Vagina (tissue), 2 donors: Measurements from ENCODE around the gene NF2.

Experiments used
- POLR2A ChIP-seq, 2 donors: fragments of 450-650 bp; IDR thresholded peaks; one replicate each; pipeline ENCODE4 v1.6.1; 2017; ENCODE audit warnings: antibody characterized with exemption in 2 of 2, mild to moderate bottlenecking in 2 of 2, moderate library complexity in 2 of 2
- POLR2AphosphoS5 ChIP-seq, 2 donors: sonication (generic); formaldehyde crosslinking; IDR thresholded peaks; one replicate each; pipeline ENCODE4 v1.9.0; 2017; ENCODE audit warnings: antibody characterized with exemption in 2 of 2, mild to moderate bottlenecking in 2 of 2, low read depth in 1 of 2; ENCODE audit not compliant: insufficient read depth in 1 of 2
- TF ChIP-seq, protein P1 (sequence below), 3 experiments: fragments of 450-650 bp in 2 of 3; fragments of 200-600 bp in 1 of 3; sonication (generic) in 1 of 3; IDR thresholded peaks; one replicate each; pipeline ENCODE4 v1.5.1; 2017 to 2019; ENCODE audit warnings: antibody characterized with exemption in 3 of 3, mild to moderate bottlenecking in 2 of 3, moderate library complexity in 2 of 3

DNA sequence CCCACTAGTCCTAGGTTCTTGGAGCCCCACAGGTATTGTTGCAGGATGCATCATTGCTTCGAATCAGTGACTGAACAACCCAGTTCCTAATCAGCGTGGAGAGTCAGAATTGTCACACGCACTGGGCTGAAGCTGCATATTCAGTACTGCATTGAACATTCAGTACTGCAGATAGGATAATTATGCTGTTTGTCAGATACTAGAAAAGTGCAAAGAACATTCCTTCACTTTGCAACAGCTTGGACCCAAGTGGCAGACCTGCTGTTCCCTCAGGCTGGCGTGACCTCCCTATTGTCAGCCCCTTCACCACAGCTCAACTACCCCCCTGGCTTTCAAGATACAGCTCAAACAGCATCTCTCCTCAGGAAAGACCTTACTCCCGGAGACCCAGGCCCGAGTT, 27.6 kb downstream of the NF2 start:
- TF ChIP-seq, protein P1, sequence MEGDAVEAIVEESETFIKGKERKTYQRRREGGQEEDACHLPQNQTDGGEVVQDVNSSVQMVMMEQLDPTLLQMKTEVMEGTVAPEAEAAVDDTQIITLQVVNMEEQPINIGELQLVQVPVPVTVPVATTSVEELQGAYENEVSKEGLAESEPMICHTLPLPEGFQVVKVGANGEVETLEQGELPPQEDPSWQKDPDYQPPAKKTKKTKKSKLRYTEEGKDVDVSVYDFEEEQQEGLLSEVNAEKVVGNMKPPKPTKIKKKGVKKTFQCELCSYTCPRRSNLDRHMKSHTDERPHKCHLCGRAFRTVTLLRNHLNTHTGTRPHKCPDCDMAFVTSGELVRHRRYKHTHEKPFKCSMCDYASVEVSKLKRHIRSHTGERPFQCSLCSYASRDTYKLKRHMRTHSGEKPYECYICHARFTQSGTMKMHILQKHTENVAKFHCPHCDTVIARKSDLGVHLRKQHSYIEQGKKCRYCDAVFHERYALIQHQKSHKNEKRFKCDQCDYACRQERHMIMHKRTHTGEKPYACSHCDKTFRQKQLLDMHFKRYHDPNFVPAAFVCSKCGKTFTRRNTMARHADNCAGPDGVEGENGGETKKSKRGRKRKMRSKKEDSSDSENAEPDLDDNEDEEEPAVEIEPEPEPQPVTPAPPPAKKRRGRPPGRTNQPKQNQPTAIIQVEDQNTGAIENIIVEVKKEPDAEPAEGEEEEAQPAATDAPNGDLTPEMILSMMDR (IDR thresholded peaks at IDR 0.05), result no peak
- TF ChIP-seq POLR2A (IDR thresholded peaks at IDR 0.05) (no peak), POLR2AphosphoS5 (IDR thresholded peaks at IDR 0.05; ENCODE audit: insufficient read depth in 1 of 2, low read depth in 1 of 2) (no peak)
